Measurements from ENCODE around the gene ATP5F1D. TPM values are rescaled to one million over a fixed set of nuclear protein-coding genes. Genes with fewer than 3 reads are reported as not detected.
A peak's percentile ranks its signal among the peaks of the same experiment; 100 is the strongest.

The ATP5F1D gene
- total RNA-seq, 1 experiment from 2014 or later, result 53.1 TPM

DNA sequence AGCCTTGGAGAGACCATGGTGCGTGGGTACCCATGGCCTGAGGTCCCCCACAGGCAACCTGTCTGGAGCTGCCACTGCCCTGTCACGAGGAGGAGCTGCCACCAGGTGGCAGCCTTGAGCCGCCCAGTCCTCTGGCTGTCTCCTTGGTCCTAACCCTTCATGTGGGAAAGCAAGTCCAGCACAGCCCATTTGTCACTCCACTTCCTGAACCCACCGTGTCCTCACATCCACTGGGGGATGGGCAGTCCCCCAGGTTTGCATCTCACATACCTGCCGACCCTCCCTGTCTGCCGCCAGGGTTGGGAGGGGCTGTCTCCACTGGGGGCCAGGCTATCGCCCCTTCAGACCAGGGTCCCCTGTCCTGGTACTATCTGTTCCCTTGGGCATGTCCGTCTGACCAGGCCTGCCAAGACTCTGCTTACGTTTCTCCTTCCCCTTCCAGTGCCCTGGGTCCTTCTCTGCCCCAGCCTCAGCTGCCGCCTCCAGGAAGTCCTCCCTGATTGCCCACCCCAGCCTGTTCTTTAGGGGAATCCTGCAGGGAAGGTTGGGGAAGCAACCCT, 38.3 kb downstream of the ATP5F1D start:
- DNase-seq, result peak; percentile 95
- 0 out of 2 replicates have a peak, but pooled peaks cover 1% of the 10 kb centered on the region for H3K36me3 ChIP-seq (replicated peaks; ENCODE audit: control insufficient read depth, insufficient read depth, low read length)
- no peak overlapping the region for H3K4me3 ChIP-seq (ENCODE audit: insufficient read depth, low read depth, low read length)
- H3K27me3 ChIP-seq (ENCODE audit: control insufficient read depth, insufficient read depth, low read length), result peaks cover 5% of the 10 kb centered on the region; the same call in 1 of the 2 replicates

DNA sequence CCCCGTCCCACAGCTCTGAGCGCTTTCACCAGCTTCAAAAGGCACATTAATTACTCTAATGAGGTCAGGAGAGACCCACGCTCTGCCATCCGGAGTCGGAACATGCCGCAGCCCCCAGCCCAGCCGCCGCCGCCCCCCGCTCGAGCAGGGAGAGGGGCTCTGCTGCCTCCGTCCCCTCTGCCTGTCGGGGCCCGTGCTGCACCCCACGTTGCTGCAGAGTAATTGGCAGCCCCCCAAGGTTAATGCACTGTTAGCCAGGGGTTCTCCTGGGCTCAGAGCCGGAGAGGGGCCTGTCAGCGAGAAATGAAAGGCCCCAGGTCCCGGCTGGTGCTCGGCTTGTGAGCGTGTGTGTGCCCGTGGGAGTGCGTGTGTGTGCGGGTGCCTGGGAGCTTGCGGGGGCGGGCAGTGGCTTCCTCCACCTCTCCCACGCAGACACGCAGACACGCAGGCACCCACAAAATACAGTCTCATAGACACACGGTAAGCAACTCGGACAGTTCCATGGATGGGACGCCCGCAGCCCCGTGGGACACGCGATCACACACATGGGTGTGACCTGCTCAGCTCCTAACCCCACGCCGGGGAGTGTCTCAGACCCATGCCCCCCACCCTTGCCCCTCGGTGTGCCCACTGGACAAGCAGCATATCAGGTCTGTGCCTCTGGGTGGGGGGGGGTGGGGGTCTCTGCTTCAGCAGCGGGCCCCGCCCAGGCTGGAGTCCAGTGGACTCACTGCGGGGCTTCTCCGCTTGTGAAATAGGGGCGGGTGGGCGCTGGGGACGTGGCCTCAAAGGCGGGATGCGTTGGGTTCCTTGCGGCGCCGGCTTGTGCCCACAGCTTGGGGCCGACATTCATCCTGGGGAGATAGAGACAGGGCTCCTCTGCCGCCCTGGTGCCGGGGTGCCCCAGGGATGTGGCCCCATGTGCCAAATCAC, 39.4 kb downstream of the ATP5F1D start:
- peaks cover 9% of the 10 kb centered on the region for H3K27me3 ChIP-seq (ENCODE audit: control insufficient read depth, insufficient read depth, low read length)
- no peak for DNase-seq
- H3K4me3 ChIP-seq (ENCODE audit: insufficient read depth, low read depth, low read length), result no peak overlapping the region
- H3K36me3 ChIP-seq (replicated peaks; ENCODE audit: control insufficient read depth, insufficient read depth, low read length), result 0 out of 2 replicates have a peak, but pooled peaks cover 1% of the 10 kb centered on the region

DNA sequence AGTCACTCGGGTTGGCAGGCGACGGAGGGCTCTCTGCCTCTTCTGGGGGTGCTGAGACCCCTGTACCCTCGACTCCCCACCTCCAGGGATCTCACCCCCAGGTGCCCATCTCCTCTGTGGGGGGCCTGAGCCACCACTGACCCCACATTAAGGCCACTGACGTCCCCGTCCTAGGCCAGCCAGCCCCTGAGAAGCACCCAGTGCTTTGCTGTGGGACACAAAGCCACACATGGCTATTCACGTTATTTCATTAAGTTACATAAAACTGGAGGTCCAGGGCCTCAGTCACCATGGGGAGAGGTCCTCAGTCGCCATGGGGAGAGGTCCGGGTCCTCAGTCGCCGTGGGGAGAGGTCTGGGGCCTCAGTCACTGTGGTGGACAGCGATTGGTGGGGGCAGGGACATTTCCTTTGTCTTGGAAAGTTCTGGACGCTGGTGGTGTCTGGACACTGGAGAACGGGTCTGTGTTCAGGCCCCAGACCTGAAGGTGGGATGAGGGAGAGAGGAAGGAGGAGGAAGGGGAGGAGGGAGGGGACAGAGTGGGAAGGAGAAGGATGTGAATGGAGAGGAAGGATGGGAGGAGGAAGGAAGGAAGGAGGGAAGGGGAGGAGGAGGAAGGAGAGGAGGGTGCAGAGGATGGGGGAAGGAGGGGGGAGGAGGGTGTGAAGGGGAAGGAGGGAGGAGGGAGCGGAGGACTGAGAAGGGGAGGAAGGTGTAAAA, 40.2 kb downstream of the ATP5F1D start:
- no peak for DNase-seq
- peaks cover 12% of the 10 kb centered on the region for H3K27me3 ChIP-seq (ENCODE audit: control insufficient read depth, insufficient read depth, low read length)
- H3K4me3 ChIP-seq (ENCODE audit: insufficient read depth, low read depth, low read length), result no peak overlapping the region
- 0 out of 2 replicates have a peak, but pooled peaks cover 1% of the 10 kb centered on the region for H3K36me3 ChIP-seq (replicated peaks; ENCODE audit: control insufficient read depth, insufficient read depth, low read length)

- DNase-seq, result no peak
- Histone ChIP-seq H3K36me3 (replicated peaks; ENCODE audit: control insufficient read depth, insufficient read depth, low read length) (0 out of 2 replicates have a peak, but pooled peaks cover 1% of the 10 kb centered on the region), H3K27me3 (ENCODE audit: control insufficient read depth, insufficient read depth, low read length) (peaks cover 13% of the 10 kb centered on the region), H3K4me3 (ENCODE audit: insufficient read depth, low read depth, low read length) (no peak overlapping the region)
Measured at GRCh38 chr19:1282588-1283206, 41.1 kb downstream of the ATP5F1D start.

DNA sequence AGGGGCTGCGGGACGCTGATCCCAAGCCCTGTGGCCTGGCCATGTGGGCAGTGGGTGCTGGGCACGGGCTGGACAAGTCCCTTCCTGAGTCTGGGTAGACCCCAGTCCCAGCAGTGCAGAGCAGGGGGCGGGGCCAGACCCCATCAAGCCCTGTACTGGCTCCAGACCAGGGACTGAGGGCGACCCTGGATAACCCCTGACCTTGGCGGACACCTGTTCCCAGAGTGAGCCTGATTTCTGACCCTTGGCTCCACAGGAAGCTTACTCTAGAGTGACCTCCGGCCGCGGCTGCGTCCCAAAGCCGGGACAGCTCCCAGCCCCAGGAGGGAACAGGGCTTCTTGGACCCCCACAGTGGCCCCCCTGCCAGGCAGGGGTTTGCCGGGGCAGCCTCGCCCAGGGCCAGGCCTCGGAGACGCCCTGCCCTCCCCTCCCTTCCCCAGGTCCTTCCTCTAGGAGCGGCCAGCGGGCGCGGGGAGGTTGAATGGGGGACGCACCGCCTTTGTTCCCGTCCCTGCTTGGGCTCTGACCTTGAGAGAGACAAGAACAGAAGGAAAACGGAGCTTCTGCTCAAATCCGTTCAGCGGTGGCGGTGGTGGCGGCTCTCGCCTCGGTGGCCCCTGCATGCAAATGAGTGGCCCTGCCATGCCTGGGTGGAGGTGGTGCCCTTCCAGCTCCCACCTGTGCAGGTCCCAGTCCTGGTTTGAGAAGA, 41.8 kb downstream of the ATP5F1D start:
- Histone ChIP-seq H3K36me3 (replicated peaks; ENCODE audit: control insufficient read depth, insufficient read depth, low read length) (0 out of 2 replicates have a peak, but pooled peaks cover 1% of the 10 kb centered on the region), H3K27me3 (ENCODE audit: control insufficient read depth, insufficient read depth, low read length) (peaks cover 13% of the 10 kb centered on the region), H3K4me3 (ENCODE audit: insufficient read depth, low read depth, low read length) (no peak overlapping the region)
- DNase-seq, result no peak

DNA sequence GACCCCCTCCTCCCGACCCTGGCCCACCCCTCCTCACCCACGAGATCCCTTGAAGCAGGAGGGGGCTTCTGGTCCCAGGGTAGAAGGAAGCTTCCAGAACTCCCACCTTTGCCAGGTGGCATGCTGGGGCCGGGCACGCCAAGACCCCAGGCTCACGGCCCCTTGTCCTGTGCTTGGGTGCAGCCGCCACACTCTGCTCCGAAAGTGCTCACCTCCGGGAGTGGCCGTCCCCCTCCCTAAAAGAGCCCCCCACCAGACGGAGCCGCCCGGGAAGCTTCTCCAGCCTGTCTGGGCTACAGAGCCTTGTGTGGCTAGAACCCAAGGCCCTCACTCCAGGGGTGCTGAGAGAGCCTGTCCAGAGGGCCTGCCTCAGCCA, 42.4 kb downstream of the ATP5F1D start:
- 0 out of 2 replicates have a peak, but pooled peaks cover 1% of the 10 kb centered on the region for H3K36me3 ChIP-seq (replicated peaks; ENCODE audit: control insufficient read depth, insufficient read depth, low read length)
- H3K27me3 ChIP-seq (ENCODE audit: control insufficient read depth, insufficient read depth, low read length), result peaks cover 13% of the 10 kb centered on the region
- H3K4me3 ChIP-seq (ENCODE audit: insufficient read depth, low read depth, low read length), result no peak overlapping the region
- no peak for DNase-seq

- peaks cover 13% of the 10 kb centered on the region for H3K27me3 ChIP-seq (ENCODE audit: control insufficient read depth, insufficient read depth, low read length)
- DNase-seq, result no peak
- no peaks in the 10 kb centered on the region for H3K36me3 ChIP-seq (replicated peaks; ENCODE audit: control insufficient read depth, insufficient read depth, low read length)
- H3K4me3 ChIP-seq (ENCODE audit: insufficient read depth, low read depth, low read length), result no peak overlapping the region
Measured at GRCh38 chr19:1284293-1284978, 42.9 kb downstream of the ATP5F1D start.

- H3K36me3 ChIP-seq (replicated peaks; ENCODE audit: control insufficient read depth, insufficient read depth, low read length), result no peaks in the 10 kb centered on the region
- H3K4me3 ChIP-seq (ENCODE audit: insufficient read depth, low read depth, low read length), result peak overlapping the region; percentile 36
- DNase-seq, result peak; percentile 90
- peaks cover 13% of the 10 kb centered on the region for H3K27me3 ChIP-seq (ENCODE audit: control insufficient read depth, insufficient read depth, low read length)
Measured at GRCh38 chr19:1284979-1285736, 43.6 kb downstream of the ATP5F1D start.

GRCh38 chr19:1285737-1286360, 44.3 kb downstream of the ATP5F1D start, which contains the start of gene EFNA2:
Gene EFNA2 (plus strand): TSS chr19:1285873. CDS start chr19:1286169, 296 bp downstream.
- no peaks in the 10 kb centered on the region for H3K36me3 ChIP-seq (replicated peaks; ENCODE audit: control insufficient read depth, insufficient read depth, low read length)
- DNase-seq, result peak; percentile 93
- peak within 1 kb of the TSS; percentile 40 for H3K4me3 ChIP-seq (ENCODE audit: insufficient read depth, low read depth, low read length)
- H3K27me3 ChIP-seq (ENCODE audit: control insufficient read depth, insufficient read depth, low read length), result peaks cover 13% of the 10 kb centered on the region

DNA sequence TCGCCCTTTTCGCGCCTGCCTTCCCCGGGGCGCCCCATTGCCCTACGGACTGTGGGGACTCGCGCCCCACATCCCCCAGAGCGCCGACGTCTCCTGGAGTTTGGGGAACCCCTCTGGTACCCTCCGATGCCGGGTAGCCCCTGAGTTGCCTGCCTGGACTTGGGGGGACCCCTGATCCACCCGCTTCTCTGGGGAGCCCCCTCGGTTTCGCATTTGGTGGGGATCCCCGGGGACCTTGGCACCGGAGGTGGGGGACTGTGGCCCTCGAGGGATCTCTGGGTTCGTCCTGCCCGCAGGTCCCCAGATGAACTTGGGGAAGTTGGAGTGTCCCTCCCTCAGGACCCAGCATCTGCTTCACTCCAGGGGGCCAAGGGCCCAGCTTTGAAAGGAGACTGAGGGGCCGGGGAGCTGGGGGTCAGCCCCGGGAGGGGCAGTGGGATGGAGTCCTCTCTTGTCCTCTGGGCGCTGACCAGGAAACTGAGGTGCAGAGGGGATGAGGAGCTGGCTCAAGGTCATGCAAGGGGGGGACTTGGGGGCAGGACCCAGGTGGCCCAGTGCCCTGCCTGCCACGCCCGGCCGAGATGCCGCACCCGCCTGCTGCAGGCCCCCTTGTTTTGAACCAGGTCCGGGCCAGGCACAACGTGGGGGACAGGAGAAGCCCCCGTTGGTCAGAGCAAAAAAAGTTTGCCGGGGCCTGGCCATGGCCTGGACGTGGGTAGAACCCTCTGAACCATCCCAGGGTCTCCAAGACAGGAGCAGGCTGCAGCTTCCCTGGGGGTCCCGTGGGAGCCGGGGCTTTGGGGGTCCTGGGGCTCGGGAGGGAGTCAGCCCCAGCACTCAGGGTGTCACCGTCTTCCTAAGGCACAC, 45.2 kb downstream of the ATP5F1D start:
- peak; percentile 78 for DNase-seq
- H3K4me3 ChIP-seq (ENCODE audit: insufficient read depth, low read depth, low read length), result peak overlapping the region; percentile 40
- H3K27me3 ChIP-seq (ENCODE audit: control insufficient read depth, insufficient read depth, low read length), result peaks cover 13% of the 10 kb centered on the region
- H3K36me3 ChIP-seq (replicated peaks; ENCODE audit: control insufficient read depth, insufficient read depth, low read length), result no peaks in the 10 kb centered on the region

GRCh38 chr19:1287354-1288225, 46.0 kb downstream of the ATP5F1D start:
- H3K36me3 ChIP-seq (replicated peaks; ENCODE audit: control insufficient read depth, insufficient read depth, low read length), result no peaks in the 10 kb centered on the region
- H3K27me3 ChIP-seq (ENCODE audit: control insufficient read depth, insufficient read depth, low read length), result peaks cover 13% of the 10 kb centered on the region
- DNase-seq, result peak; percentile 81
- no peak overlapping the region; the same call in 1 of the 2 replicates for H3K4me3 ChIP-seq (ENCODE audit: insufficient read depth, low read depth, low read length)
